GM12878 (cell line): Measurements from ENCODE around the gene MED25. TPM values are rescaled to one million over a fixed set of nuclear protein-coding genes. Genes with fewer than 3 reads are reported as not detected.

Source experiments
- ATAC-seq: fragments of 200-7000 bp; cut with Tn5 transposase; 3 replicates; pipeline ENCODE4 v1.9.1; 2020; ENCODE audit warnings: mild to moderate bottlenecking, moderate library complexity
- BruUV-seq: library from RNA; stranded (reverse); fragments of 400-500 nt; replicated peaks from 2 replicates; lab custom pipeline; 2021; lab: Mats Ljungman, UMichigan
- CTCF ChIA-PET: fragments of 300-600 bp; sonication (Branson Sonifier 250); formaldehyde crosslinking; extraction: SDS; loops from one replicate; lab custom pipeline; 2021; ENCODE audit warnings: inconsistent platforms; lab: Yijun Ruan, JAX
- POLR2A ChIA-PET: fragments of 350-600 bp; formaldehyde crosslinking; extraction: SDS; loops from one replicate; lab custom pipeline; 2021; ENCODE audit warnings: inconsistent platforms; lab: Charles Lee
- RAD21 ChIA-PET: fragments of 300-600 bp; sonication (Branson Sonifier 250); formaldehyde crosslinking; loops from one replicate; lab custom pipeline; 2023; ENCODE audit warnings: antibody characterized with exemption; ENCODE audit not compliant: unreplicated experiment; lab: Charles Lee
- SMC1A ChIA-PET: fragments of 300-600 bp; sonication (Branson Sonifier 250); formaldehyde crosslinking; loops from one replicate; lab custom pipeline; 2023; ENCODE audit not compliant: unreplicated experiment, uncharacterized antibody; lab: Charles Lee
- DNase-seq: peaks from one replicate; pipeline ENCODE4 v3.0.0-alpha.2; 2011; ENCODE audit warnings: low read depth, low spot score
- FAIRE-seq: peaks from 3 replicates; lab custom pipeline; 2011; peaks lifted over from hg19 to GRCh38; lab: Jason Lieb, UNC
- H2AFZ ChIP-seq: 2 replicates; pipeline ENCODE4 v1.6.0; 2011; ENCODE audit warnings: low read depth, low read length, control low read depth; ENCODE audit not compliant: control insufficient read depth
- H3K27ac ChIP-seq: 2 replicates; pipeline ENCODE4 v1.5.1; 2011; ENCODE audit warnings: control low read depth; ENCODE audit not compliant: control insufficient read depth, insufficient read depth
- H3K27me3 ChIP-seq, 2 experiments: replicated peaks in 1 of 2; 2 replicates each; pipeline versions ENCODE4 v1.6.0 to v1.6.1; 2011; ENCODE audit warnings: low read length in 1 of 2; ENCODE audit not compliant: control insufficient read depth in 2 of 2, insufficient read depth in 2 of 2
- H3K36me3 ChIP-seq, 2 experiments: 2 replicates each; pipeline ENCODE4 v1.5.1; 2011; ENCODE audit warnings: low read length in 1 of 2; ENCODE audit not compliant: control insufficient read depth in 2 of 2, insufficient read depth in 2 of 2
- H3K4me1 ChIP-seq: 2 replicates; pipeline ENCODE4 v1.6.1; 2011; ENCODE audit warnings: mild to moderate bottlenecking, low read length, moderate library complexity, mixed read lengths; ENCODE audit not compliant: control insufficient read depth, insufficient read depth
- H3K4me2 ChIP-seq: 2 replicates; pipeline ENCODE4 v1.6.0; 2011; ENCODE audit warnings: control low read depth; ENCODE audit not compliant: control insufficient read depth, insufficient read depth
- H3K4me3 ChIP-seq: fragments of 200-600 bp; sonication (generic); 2 replicates; pipeline ENCODE4 v1.5.1; 2016
- H3K79me2 ChIP-seq: 2 replicates; pipeline ENCODE4 v1.6.0; 2011; ENCODE audit warnings: low read length; ENCODE audit not compliant: control insufficient read depth, insufficient read depth
- H3K9ac ChIP-seq: 2 replicates; pipeline ENCODE4 v1.8.0; 2011; ENCODE audit warnings: low read length, control low read depth, mixed read lengths; ENCODE audit not compliant: control insufficient read depth, insufficient read depth
- H3K9me3 ChIP-seq: replicated peaks from 3 replicates; pipeline ENCODE4 v1.5.1; 2011; ENCODE audit warnings: mild to moderate bottlenecking, low read length; ENCODE audit not compliant: control insufficient read depth, insufficient read depth
- H4K20me1 ChIP-seq: 2 replicates; pipeline ENCODE4 v1.6.0; 2011; ENCODE audit not compliant: control insufficient read depth, insufficient read depth
- BCL3 ChIP-seq: IDR thresholded peaks from 2 replicates; pipeline ENCODE4 v1.6.1; 2011; ENCODE audit warnings: borderline replicate concordance, low read depth, mild to moderate bottlenecking, moderate library complexity, low read length; ENCODE audit not compliant: insufficient read depth, poor library complexity, severe bottlenecking
- DPF2 ChIP-seq: fragments of 450-650 bp; IDR thresholded peaks from 2 replicates; pipeline ENCODE4 v1.6.1; 2017; ENCODE audit warnings: mild to moderate bottlenecking
- NBN ChIP-seq: fragments of 450-650 bp; IDR thresholded peaks from 2 replicates; pipeline ENCODE4 v1.6.1; 2016
- NR2C2 ChIP-seq: IDR thresholded peaks from 2 replicates; pipeline ENCODE4 v1.6.1; 2011; ENCODE audit warnings: borderline replicate concordance, low read depth; ENCODE audit not compliant: control insufficient read depth, insufficient read length
- PBX3 ChIP-seq: IDR thresholded peaks from 2 replicates; pipeline ENCODE4 v1.6.1; 2011; ENCODE audit warnings: mild to moderate bottlenecking, low read depth, low read length, moderate library complexity; ENCODE audit not compliant: insufficient replicate concordance
- POLR2A ChIP-seq: IDR thresholded peaks from 2 replicates; pipeline ENCODE4 v1.6.1; 2011; ENCODE audit warnings: low read depth, mild to moderate bottlenecking, low read length
- POLR2AphosphoS2 ChIP-seq: IDR thresholded peaks from 2 replicates; pipeline ENCODE4 v1.6.1; 2011; ENCODE audit warnings: low read depth, mild to moderate bottlenecking, low read length, improper control_type of control experiment, moderate library complexity
- POLR2AphosphoS5 ChIP-seq: IDR thresholded peaks from 2 replicates; pipeline ENCODE4 v1.6.1; 2011; ENCODE audit warnings: mild to moderate bottlenecking, low read length, inconsistent platforms
- RELB ChIP-seq: fragments of 450-650 bp; IDR thresholded peaks from 2 replicates; pipeline ENCODE4 v1.6.1; 2017; ENCODE audit warnings: low read depth, mild to moderate bottlenecking, moderate library complexity
- STAT3 ChIP-seq: IDR thresholded peaks from 2 replicates; pipeline ENCODE4 v1.6.1; 2011; ENCODE audit warnings: low read depth, low read length, improper control_type of control experiment
- WGBS: methylation state at CpG from one replicate; pipeline ENCODE4 v1.1.6; 2016; ENCODE audit warnings: low lambda C conversion rate; ENCODE audit not compliant: insufficient replicate concordance, insufficient coverage; ENCODE audit errors: missing lambda C conversion rate; 5-methylcytosine and 5-hydroxymethylcytosine counted together
- in situ Hi-C: fragments of 300-500 bp; cut with MboI; formaldehyde crosslinking; loops from 9 replicates; pipeline ENCODE4 v1.14.3; 2018; ENCODE audit warnings: mixed read lengths
- intact Hi-C: fragments of 100-400 bp; cut with micrococcal nuclease; formaldehyde crosslinking; loops from one replicate; pipeline ENCODE4 v1.14.2; 2022; ENCODE audit not compliant: unreplicated experiment
- polyA plus RNA-seq, 11 experiments: library from polyadenylated mRNA; depleted of rRNA in 4 of 11; unstranded in 6 of 11; stranded (reverse) in 5 of 11; fragments of >200 nt; fragmentation: Nextera tagmentation in 4 of 11; fragmentation: Illumina TruSeq in 1 of 11; extraction: Ambion mirVana in 4 of 11; extraction: Trizol in 1 of 11; gene quantifications; 1 replicate in 1 of 11; 2 replicates in 10 of 11; pipeline versions ENCODE4 v1.2.1 to v1.2.3, GENCODE V29; 2011 to 2016; ENCODE audit warnings: inconsistent platforms in 2 of 11, missing spikeins in 2 of 11, low read depth in 1 of 11
- total RNA-seq, 4 experiments: library from RNA; depleted of rRNA in 3 of 4; stranded (reverse); fragments of >200 nt in 3 of 4; fragmentation: Illumina TruSeq in 1 of 4; extraction: Trizol in 1 of 4; gene quantifications; 2 replicates each; pipeline versions ENCODE4 v1.2.1 to v1.2.3, GENCODE V29; 2013 to 2021

The MED25 gene
- total and polyA plus RNA-seq, 10 of the 15 experiments (the other 5 are each of a cell fraction or from before 2014, with no cell fraction given) = 3.5 to 53.9 (median 17.1) TPM

DNA sequence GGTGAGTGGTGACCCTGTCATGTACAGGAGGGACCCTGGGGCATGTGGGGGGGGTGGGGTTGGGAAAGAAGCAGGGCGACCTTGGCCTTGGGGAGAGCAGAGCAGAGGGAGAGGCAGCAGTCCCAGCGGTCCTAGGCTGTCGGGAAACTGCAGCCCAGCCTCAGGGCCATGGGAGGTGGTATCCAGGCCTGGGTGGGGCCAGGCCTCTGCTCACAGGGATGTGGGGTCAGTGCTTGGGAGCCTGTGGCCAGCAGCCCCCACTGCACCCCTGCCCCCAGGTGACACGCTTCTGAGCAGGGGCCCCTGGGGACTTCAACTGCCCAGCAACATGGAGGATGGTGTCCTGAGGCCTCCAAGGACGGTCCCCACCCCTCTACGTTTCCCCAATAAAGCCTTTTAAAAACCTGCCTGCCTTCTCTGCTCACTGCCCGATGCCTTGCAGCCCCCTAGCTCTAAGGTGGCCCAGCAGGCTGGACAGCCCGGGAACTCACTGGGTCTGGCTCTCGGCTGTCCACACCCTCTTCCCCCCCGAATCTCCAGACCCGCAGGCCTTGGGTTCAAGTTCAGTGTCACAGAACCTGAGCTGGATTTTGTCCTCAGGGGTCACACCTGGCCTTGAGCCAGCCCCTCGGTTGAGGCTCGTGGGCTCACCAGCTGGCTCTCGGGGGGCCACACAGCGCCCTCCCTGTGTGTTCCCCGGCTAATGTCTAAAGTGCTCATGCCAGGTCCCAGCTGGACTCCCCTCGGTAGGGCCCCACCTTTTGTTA is 42.4 kb downstream of the MED25 start:
- Histone ChIP-seq H3K4me3 (no peak overlapping the region), H3K9ac (no peak overlapping the region), H3K4me2 (no peak overlapping the region), H3K79me2 (peaks cover 3% of the 10 kb centered on the region), H3K27ac (no peak overlapping the region), H3K27me3 (no peaks in the 10 kb centered on the region), H3K36me3 (peaks cover 9 to 32% of the 10 kb centered on the region in 2 experiments), H3K4me1 (no peaks in the 10 kb centered on the region), H4K20me1 (no peaks in the 10 kb centered on the region), H3K9me3 (no peaks in the 10 kb centered on the region), H2AFZ (no peak overlapping the region)
- POLR2A ChIA-PET = no interaction called here
- intact Hi-C loops = no loop called here
- BruUV-seq = no TSS peak
- RAD21 ChIA-PET = no interaction called here
- ATAC-seq (no peak), DNase-seq (no peak), FAIRE-seq (no peak)
- CTCF ChIA-PET = no interaction called here
- TF ChIP-seq DPF2 (no peak), NBN (no peak), PBX3 (no peak), POLR2AphosphoS2 (0 out of 2 replicates have a peak, but pooled peaks have one; percentile 22), STAT3 (no peak), POLR2A (peak; percentile 51; the same call in 1 of the 2 replicates), NR2C2 (no peak), POLR2AphosphoS5 (peak; percentile 58), RELB (no peak), BCL3 (no peak)
- SMC1A ChIA-PET = no interaction called here
- 74% methylated on average over 17 of the region's 17 CpGs for WGBS
- in situ Hi-C loops = no loop called here
